HTERT RPE-1 (cell line): Measurements from ENCODE around the gene SBF2.
"Not testable (repeated sequence)": the region's sequence is repeated elsewhere in the genome, so short reads cannot be mapped to it uniquely, and the experiment has no call there.

Experiments used
- in situ Hi-C: fragments of 300-500 bp; cut with MboI; formaldehyde crosslinking; loops from 4 replicates; pipeline ENCODE4 v1.14.3; 2020; ENCODE audit warnings: low sequenced_read_pairs

Gene SBF2

GRCh38 chr11:9758637-9759518, 535.1 kb downstream of the SBF2 start:
- in situ Hi-C loops, result no loop called here

GRCh38 chr11:9757809-9758636, 536.0 kb downstream of the SBF2 start:
- in situ Hi-C loops, result no loop called here

GRCh38 chr11:9756878-9757277, 537.1 kb downstream of the SBF2 start:
- in situ Hi-C loops, result no loop called here

DNA sequence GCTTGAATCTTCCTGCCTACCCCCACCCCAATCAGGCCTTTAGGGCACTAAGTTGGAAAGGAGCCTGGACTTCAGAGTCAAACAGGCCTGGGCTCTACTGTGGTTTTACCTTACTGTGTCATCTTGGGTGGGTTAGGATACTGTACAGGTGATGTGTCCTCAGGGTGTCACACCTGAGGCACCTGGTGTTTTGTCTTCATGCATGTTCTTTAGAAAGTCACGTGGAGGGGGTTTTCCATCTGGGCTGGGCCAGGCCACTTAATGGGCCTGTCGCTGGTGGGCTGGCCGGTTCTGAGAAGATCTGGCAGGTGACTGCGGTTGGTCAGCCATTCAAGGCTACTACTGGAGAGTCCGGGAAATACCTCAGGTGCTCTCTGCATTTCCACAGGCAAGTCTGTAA, 537.6 kb downstream of the SBF2 start:
- in situ Hi-C loops, result no loop called here

DNA sequence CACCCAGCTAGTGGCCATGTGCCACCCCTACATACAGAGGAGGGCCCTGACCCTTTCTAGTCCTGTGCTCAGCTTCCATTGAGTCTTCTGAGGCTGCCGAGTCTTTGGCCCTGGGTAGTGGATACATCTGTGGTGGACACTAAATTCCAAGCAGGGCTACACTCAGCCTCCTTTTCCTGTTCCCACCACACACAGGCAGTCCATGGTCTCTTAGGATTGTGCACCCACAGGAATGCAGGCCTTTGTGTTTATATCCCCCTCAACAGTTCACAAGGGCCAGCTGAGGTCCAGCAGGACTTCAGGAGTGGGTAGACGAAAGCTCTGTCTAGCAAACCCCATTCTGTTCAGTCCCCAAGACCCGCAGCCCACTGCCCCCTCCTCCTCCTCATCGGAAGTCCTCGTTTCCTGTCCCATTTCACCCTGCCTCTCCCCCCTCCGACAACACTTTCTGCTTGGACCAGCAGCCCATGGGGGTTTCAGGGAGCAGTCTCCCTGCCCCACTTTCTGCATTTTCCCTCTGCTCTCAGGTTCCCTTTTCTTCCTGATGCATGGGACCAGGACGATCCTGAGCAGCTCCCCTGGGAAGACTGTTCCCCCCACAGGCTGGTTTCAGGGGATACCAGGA, 538.3 kb downstream of the SBF2 start:
- in situ Hi-C loops, result no loop called here

GRCh38 chr11:9754010-9754471, 540.0 kb downstream of the SBF2 start:
- in situ Hi-C loops, result no loop called here

GRCh38 chr11:9753021-9753420, 541.0 kb downstream of the SBF2 start:
- in situ Hi-C loops, result no loop called here

GRCh38 chr11:9752091-9752490, 541.9 kb downstream of the SBF2 start:
- in situ Hi-C loops, result no loop called here

DNA sequence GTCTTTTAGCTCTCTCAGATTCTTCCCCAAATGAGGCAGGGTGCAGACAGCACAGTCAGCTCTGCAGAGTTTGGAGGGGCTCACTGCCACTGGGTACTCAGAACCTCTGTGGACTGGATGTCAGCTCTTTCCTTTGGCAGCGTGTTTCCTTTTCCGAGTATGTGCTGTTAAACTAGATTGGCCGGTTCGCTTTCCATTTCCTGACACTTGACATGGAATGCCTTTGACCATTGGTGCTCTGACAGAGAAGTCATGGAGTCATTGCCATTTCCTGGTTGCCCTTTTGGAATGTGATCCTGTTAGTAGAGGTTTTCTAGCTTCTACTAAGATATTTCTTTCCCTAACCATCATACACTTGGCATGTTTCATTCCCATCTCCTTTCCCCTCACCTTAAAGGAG, 543.5 kb downstream of the SBF2 start:
- in situ Hi-C loops, result no loop called here

DNA sequence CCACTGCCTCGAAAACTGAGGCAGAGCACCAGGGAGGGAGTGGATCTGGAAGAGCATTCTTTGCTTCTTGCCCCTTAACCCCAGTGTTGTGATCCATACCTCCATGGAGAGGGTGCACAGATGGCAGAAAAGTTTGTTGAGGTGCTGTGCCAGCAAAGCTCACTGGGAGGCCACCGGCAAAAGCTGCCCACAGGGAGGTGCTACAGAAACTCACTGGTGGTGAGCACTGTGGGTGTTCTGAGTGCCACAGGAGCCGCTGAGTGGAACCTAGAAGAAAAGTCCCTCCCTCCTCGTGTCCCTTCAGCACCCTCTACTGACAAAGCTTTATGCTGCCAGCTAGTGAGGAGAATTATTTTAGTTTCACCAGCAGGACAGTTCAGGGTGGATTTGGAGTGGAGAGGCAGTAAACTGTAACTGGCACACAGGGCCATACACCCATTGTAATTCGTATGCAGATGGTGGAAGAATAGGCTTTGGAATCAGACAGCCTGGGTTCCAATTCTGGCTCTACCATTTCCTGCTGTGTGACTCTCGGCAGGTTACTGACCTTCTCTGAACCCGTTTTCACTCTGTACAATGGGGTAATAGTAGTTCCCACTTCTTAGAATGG, 545.6 kb downstream of the SBF2 start:
- in situ Hi-C loops, result no loop called here

DNA sequence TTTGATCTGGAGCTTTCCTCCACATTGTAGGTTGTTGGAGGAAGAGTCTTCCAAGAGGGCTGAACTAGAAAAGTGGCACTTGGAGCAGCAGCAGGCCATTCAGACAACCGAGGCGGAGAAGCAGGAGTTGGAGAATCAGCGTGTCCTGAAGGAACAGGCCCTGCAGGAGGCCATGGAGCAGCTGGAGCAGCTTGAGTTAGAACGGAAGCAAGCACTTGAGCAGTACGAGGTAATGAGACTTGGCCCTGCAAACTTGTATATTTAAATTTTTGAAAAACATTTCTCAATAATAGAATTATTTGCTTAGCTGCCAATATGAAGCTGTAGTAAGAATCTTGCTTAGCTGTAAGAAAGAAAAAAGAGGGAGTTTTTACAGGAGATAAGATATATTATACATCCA, 546.2 kb downstream of the SBF2 start:
- in situ Hi-C loops, result no loop called here

GRCh38 chr11:9747229-9747628, 546.8 kb downstream of the SBF2 start:
- in situ Hi-C loops, result no loop called here

GRCh38 chr11:9745411-9746211, 548.4 kb downstream of the SBF2 start:
- in situ Hi-C loops, result no loop called here

- in situ Hi-C loops, result not testable (repeated sequence)
These were observed 550.5 kb downstream of the SBF2 start for GRCh38 chr11:9743512-9743911.

- in situ Hi-C loops, result no loop called here
These were observed 552.8 kb downstream of the SBF2 start for GRCh38 chr11:9741260-9741659.

DNA sequence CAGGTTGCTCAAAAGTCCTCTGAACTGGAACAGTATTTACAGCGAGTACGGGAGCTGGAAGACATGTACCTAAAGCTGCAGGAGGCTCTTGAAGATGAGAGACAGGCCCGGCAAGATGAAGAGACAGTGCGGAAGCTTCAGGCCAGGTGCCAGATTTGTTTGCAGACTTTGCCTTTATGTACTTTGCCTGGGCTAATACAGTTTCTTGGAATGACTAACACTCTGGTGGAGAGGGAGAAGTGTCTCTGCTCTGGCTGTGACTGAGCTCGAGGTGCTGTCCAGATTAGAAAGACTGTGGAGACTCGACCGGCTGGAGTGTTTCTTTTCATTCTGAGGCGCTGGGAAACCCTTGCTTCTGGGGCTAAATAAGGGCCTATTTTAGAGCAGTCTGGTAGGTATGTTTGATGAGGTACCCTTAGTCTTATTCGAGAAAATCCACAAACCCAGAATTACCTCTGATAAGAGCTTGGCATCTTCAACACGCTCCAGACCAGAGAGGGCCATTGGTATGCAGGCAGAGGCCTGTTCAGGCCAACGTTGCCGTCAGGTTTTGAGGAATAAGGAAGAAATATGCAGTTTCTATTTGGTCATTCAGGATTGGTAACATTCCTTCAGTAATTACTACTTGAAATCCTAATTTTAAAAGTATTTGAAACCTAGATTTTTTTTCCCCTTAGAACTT, 553.7 kb downstream of the SBF2 start:
- in situ Hi-C loops, result no loop called here

GRCh38 chr11:9739123-9739900, 554.7 kb downstream of the SBF2 start:
- in situ Hi-C loops, result no loop called here

DNA sequence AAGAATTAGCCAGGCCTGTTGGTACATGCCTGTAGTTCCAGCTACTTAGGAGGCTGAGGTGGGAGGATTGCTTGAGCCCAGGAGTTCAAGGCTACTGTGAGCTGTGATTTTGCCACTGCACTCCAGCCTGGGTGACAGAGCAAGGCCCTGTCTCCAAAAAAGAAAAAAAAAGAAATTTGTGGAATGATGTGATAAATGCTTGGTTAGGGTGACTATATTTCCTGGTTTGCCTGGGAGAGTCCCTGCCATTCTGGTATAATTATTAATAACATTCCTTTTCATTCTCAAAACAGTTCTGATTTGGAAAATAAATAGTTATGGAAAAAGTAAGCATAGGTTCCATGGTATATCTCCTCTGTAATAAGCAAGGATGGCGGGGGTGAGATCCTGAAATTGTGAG, 555.3 kb downstream of the SBF2 start:
- in situ Hi-C loops, result no loop called here

DNA sequence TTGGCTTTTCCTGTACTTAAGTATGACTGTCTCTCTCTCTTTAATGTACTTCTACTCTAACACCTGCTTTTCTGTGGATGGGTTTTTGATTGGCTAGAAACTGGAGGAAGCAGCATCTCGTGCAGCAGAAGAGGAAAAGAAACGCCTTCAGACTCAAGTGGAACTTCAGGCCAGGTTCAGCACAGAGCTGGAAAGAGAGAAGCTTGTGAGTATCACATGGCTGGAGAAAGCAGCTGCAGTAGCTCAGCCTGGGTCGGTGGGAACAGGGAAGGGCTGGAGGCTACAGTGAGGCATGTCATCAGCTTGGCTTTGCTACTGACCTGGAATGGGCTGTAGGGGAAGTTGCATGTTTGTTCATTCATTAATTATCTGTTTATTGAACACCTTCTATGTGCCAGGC, 555.9 kb downstream of the SBF2 start:
- in situ Hi-C loops, result no loop called here
